ENCODE measurements around the gene TUBB2B. TPM values are rescaled to one million over a fixed set of nuclear protein-coding genes. Genes with fewer than 3 reads are reported as not detected.

Gene TUBB2B
- total and polyA plus RNA-seq, 2 experiments from 2014 or later: 355 to 794 TPM

GRCh38 chr6:3233904-3234303 is 6.5 kb upstream of the TUBB2B start:
- H3K27ac ChIP-seq (ENCODE audit: low read depth): no peak overlapping the region
- Mint-ChIP-seq H3K4me3 (no peak overlapping the region), H3K36me3 (ENCODE audit: low read depth) (no peaks in the 10 kb centered on the region; the same call in 2 of the 3 replicates), H3K9me3 (no peaks in the 10 kb centered on the region; the same call in 2 of the 3 replicates), H3K4me1 (peaks cover 49% of the 10 kb centered on the region), H3K27ac (no peak overlapping the region), H3K27me3 (ENCODE audit: insufficient read depth, low read depth, poor library complexity) (peaks cover 34% of the 10 kb centered on the region)
- peaks cover 4% of the 10 kb centered on the region; the same call in 1 of the 2 replicates for H3K79me2 ChIP-seq (replicated peaks; ENCODE audit: insufficient read depth)
- no peaks in the 10 kb centered on the region for H3K36me3 ChIP-seq (ENCODE audit: insufficient read depth)
- no peaks in the 10 kb centered on the region for H3K9me2 ChIP-seq (ENCODE audit: insufficient read depth)
- H3K4me3 ChIP-seq: no peak overlapping the region
- peaks cover 28% of the 10 kb centered on the region for H3F3A ChIP-seq (replicated peaks; ENCODE audit: low read depth)
- no peak for ATAC-seq
- H3K27me3 ChIP-seq (ENCODE audit: insufficient read depth): peaks cover 32% of the 10 kb centered on the region
- H4K20me1 ChIP-seq (replicated peaks; ENCODE audit: insufficient read depth): no peaks in the 10 kb centered on the region
- H3K4me2 ChIP-seq: no peak overlapping the region
- peaks cover 52% of the 10 kb centered on the region for H3K4me1 ChIP-seq (ENCODE audit: insufficient read depth)
- no peak for DNase-seq (ENCODE audit: low spot score)
- no peak overlapping the region for H2AFZ ChIP-seq
- TF ChIP-seq, protein P1, sequence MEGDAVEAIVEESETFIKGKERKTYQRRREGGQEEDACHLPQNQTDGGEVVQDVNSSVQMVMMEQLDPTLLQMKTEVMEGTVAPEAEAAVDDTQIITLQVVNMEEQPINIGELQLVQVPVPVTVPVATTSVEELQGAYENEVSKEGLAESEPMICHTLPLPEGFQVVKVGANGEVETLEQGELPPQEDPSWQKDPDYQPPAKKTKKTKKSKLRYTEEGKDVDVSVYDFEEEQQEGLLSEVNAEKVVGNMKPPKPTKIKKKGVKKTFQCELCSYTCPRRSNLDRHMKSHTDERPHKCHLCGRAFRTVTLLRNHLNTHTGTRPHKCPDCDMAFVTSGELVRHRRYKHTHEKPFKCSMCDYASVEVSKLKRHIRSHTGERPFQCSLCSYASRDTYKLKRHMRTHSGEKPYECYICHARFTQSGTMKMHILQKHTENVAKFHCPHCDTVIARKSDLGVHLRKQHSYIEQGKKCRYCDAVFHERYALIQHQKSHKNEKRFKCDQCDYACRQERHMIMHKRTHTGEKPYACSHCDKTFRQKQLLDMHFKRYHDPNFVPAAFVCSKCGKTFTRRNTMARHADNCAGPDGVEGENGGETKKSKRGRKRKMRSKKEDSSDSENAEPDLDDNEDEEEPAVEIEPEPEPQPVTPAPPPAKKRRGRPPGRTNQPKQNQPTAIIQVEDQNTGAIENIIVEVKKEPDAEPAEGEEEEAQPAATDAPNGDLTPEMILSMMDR (conservative IDR thresholded peaks at IDR 0.05; ENCODE audit: low read depth in 2 of 2): no peak
- TF ChIP-seq JUNB (IDR thresholded peaks at IDR 0.05; ENCODE audit: unreplicated experiment) (no peak), EZH2 (IDR thresholded peaks at IDR 0.05; ENCODE audit: low read depth, unreplicated experiment) (no peak), ZNF114 (CRISPR knock-in tag; IDR thresholded peaks at IDR 0.05) (no peak), POLR2AphosphoS5 (IDR thresholded peaks at IDR 0.05; ENCODE audit: low read depth) (no peak), NANOG (IDR thresholded peaks at IDR 0.05; ENCODE audit: borderline replicate concordance) (no peak), ZNF331 (CRISPR knock-in tag; IDR thresholded peaks at IDR 0.05; ENCODE audit: low read depth) (no peak), ZNF462 (CRISPR knock-in tag; IDR thresholded peaks at IDR 0.05) (no peak), STAT1 (IDR thresholded peaks at IDR 0.05; ENCODE audit: unreplicated experiment) (no peak), EZH2phosphoT487 (IDR thresholded peaks at IDR 0.05; ENCODE audit: unreplicated experiment) (no peak), CREB1 (CRISPR knock-in tag; IDR thresholded peaks at IDR 0.05; ENCODE audit: low read depth) (no peak)
- TF ChIP-seq, protein P2, sequence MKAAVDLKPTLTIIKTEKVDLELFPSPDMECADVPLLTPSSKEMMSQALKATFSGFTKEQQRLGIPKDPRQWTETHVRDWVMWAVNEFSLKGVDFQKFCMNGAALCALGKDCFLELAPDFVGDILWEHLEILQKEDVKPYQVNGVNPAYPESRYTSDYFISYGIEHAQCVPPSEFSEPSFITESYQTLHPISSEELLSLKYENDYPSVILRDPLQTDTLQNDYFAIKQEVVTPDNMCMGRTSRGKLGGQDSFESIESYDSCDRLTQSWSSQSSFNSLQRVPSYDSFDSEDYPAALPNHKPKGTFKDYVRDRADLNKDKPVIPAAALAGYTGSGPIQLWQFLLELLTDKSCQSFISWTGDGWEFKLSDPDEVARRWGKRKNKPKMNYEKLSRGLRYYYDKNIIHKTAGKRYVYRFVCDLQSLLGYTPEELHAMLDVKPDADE (IDR thresholded peaks at IDR 0.05): no peak
- TF ChIP-seq, protein P3, sequence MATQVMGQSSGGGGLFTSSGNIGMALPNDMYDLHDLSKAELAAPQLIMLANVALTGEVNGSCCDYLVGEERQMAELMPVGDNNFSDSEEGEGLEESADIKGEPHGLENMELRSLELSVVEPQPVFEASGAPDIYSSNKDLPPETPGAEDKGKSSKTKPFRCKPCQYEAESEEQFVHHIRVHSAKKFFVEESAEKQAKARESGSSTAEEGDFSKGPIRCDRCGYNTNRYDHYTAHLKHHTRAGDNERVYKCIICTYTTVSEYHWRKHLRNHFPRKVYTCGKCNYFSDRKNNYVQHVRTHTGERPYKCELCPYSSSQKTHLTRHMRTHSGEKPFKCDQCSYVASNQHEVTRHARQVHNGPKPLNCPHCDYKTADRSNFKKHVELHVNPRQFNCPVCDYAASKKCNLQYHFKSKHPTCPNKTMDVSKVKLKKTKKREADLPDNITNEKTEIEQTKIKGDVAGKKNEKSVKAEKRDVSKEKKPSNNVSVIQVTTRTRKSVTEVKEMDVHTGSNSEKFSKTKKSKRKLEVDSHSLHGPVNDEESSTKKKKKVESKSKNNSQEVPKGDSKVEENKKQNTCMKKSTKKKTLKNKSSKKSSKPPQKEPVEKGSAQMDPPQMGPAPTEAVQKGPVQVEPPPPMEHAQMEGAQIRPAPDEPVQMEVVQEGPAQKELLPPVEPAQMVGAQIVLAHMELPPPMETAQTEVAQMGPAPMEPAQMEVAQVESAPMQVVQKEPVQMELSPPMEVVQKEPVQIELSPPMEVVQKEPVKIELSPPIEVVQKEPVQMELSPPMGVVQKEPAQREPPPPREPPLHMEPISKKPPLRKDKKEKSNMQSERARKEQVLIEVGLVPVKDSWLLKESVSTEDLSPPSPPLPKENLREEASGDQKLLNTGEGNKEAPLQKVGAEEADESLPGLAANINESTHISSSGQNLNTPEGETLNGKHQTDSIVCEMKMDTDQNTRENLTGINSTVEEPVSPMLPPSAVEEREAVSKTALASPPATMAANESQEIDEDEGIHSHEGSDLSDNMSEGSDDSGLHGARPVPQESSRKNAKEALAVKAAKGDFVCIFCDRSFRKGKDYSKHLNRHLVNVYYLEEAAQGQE (IDR thresholded peaks at IDR 0.05; ENCODE audit: unreplicated experiment): no peak
